DMS 273 (cell line): ENCODE data around the gene RBMS3.

Source experiments
- DNase-seq: peaks from one replicate; lab custom pipeline; 2025; ENCODE audit not compliant: unreplicated experiment; lab: John Stamatoyannopoulos, UW

The RBMS3 gene

GRCh38 chr3:29852767-29853166 is 571.9 kb downstream of the RBMS3 start:
- no peak for DNase-seq

GRCh38 chr3:29853841-29854397 is 573.0 kb downstream of the RBMS3 start:
- no peak for DNase-seq

GRCh38 chr3:29854821-29855220 is 574.0 kb downstream of the RBMS3 start:
- no peak for DNase-seq

- no peak for DNase-seq
Observed at GRCh38 chr3:29859726-29860270, 578.9 kb downstream of the RBMS3 start.

- DNase-seq: no peak
Observed at GRCh38 chr3:29864809-29865208, 583.9 kb downstream of the RBMS3 start.

- DNase-seq: no peak
Observed at GRCh38 chr3:29868543-29869101, 587.8 kb downstream of the RBMS3 start.

GRCh38 chr3:29870136-29870535 is 589.3 kb downstream of the RBMS3 start:
- DNase-seq: no peak

- DNase-seq: no peak
Observed at GRCh38 chr3:29871087-29871486, 590.2 kb downstream of the RBMS3 start.

- DNase-seq: no peak
Observed at GRCh38 chr3:29880809-29881208, 599.9 kb downstream of the RBMS3 start.

GRCh38 chr3:29887451-29887850 is 606.6 kb downstream of the RBMS3 start:
- DNase-seq: no peak

GRCh38 chr3:29889215-29889614 is 608.3 kb downstream of the RBMS3 start:
- no peak for DNase-seq

- DNase-seq: no peak
Observed at GRCh38 chr3:29890801-29891200, 609.9 kb downstream of the RBMS3 start.

- DNase-seq: no peak
Observed at GRCh38 chr3:29892976-29893554, 612.2 kb downstream of the RBMS3 start.

- no peak for DNase-seq
Observed at GRCh38 chr3:29896856-29897255, 616.0 kb downstream of the RBMS3 start.

- no peak for DNase-seq
Observed at GRCh38 chr3:29898171-29898965, 617.5 kb downstream of the RBMS3 start.

- no peak for DNase-seq
Observed at GRCh38 chr3:29899021-29899420, 618.1 kb downstream of the RBMS3 start.

GRCh38 chr3:29901097-29901496 is 620.2 kb downstream of the RBMS3 start:
- no peak for DNase-seq

GRCh38 chr3:29903600-29903999 is 622.7 kb downstream of the RBMS3 start:
- DNase-seq: no peak

- DNase-seq: no peak
Observed at GRCh38 chr3:29906906-29907305, 626.0 kb downstream of the RBMS3 start.

GRCh38 chr3:29912600-29913288 is 631.9 kb downstream of the RBMS3 start:
- DNase-seq: no peak

- no peak for DNase-seq
Observed at GRCh38 chr3:29914861-29915524, 634.1 kb downstream of the RBMS3 start.
